Measurements from ENCODE around the gene DNAH14.

- TF ChIP-seq, protein P1, sequence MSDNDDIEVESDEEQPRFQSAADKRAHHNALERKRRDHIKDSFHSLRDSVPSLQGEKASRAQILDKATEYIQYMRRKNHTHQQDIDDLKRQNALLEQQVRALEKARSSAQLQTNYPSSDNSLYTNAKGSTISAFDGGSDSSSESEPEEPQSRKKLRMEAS (IDR thresholded peaks at IDR 0.05), result no peak
- no peak for TF ChIP-seq EP300 (IDR thresholded peaks at IDR 0.05; ENCODE audit: borderline replicate concordance in 1 of 2, low read depth in 2 of 2, low read length in 2 of 2)
- TF ChIP-seq RAD21 (IDR thresholded peaks at IDR 0.05 in 1 of 2, conservative IDR thresholded peaks at IDR 0.05 in 1 of 2; ENCODE audit: low read depth in 2 of 2, low read length in 2 of 2), result no peak
- TF ChIP-seq, protein P2, sequence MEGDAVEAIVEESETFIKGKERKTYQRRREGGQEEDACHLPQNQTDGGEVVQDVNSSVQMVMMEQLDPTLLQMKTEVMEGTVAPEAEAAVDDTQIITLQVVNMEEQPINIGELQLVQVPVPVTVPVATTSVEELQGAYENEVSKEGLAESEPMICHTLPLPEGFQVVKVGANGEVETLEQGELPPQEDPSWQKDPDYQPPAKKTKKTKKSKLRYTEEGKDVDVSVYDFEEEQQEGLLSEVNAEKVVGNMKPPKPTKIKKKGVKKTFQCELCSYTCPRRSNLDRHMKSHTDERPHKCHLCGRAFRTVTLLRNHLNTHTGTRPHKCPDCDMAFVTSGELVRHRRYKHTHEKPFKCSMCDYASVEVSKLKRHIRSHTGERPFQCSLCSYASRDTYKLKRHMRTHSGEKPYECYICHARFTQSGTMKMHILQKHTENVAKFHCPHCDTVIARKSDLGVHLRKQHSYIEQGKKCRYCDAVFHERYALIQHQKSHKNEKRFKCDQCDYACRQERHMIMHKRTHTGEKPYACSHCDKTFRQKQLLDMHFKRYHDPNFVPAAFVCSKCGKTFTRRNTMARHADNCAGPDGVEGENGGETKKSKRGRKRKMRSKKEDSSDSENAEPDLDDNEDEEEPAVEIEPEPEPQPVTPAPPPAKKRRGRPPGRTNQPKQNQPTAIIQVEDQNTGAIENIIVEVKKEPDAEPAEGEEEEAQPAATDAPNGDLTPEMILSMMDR (IDR thresholded peaks at IDR 0.05; ENCODE audit: control extremely low read depth in 1 of 3, insufficient read depth in 1 of 3, low read depth in 1 of 3, low read length in 3 of 3), result no peak
- no peak for TF ChIP-seq YY1 (IDR thresholded peaks at IDR 0.05; ENCODE audit: low read depth, low read length)
- no peak for TF ChIP-seq CREB1 (IDR thresholded peaks at IDR 0.05)
- TF ChIP-seq FOSL1 (IDR thresholded peaks at IDR 0.05; ENCODE audit: insufficient read depth, low read depth, low read length), result no peak
- TF ChIP-seq TAF1 (IDR thresholded peaks at IDR 0.05; ENCODE audit: low read depth, low read length), result no peak
- no peak for TF ChIP-seq JUND (IDR thresholded peaks at IDR 0.05; ENCODE audit: low read length)
- TF ChIP-seq SP1 (IDR thresholded peaks at IDR 0.05; ENCODE audit: low read depth, low read length), result no peak
- no peak for TF ChIP-seq CTBP2 (IDR thresholded peaks at IDR 0.05; ENCODE audit: borderline replicate concordance, insufficient read depth, insufficient read length, low read length)
- TF ChIP-seq POLR2A (IDR thresholded peaks at IDR 0.05; ENCODE audit: control extremely low read depth in 1 of 2, low read depth in 2 of 2, low read length in 2 of 2), result no peak
- no peak for TF ChIP-seq CHD2 (IDR thresholded peaks at IDR 0.05; ENCODE audit: low read length)
- TF ChIP-seq CBX5 (IDR thresholded peaks at IDR 0.05; ENCODE audit: low read depth, low read length), result no peak
Measured at GRCh38 chr1:225250432-225250831, 321.0 kb downstream of the DNAH14 start.

All from H1 (cell line).